SK-N-MC (cell line): ENCODE results near the gene HEBP1.

Experiments used
- EZH2 ChIP-seq: fragments of 200-600 bp; sonication (generic); IDR thresholded peaks from one replicate; pipeline ENCODE4 v1.6.1; 2017; ENCODE audit warnings: antibody characterized with exemption
- FOXP2 ChIP-seq: optimal IDR thresholded peaks from 2 replicates; pipeline ENCODE3; 2011; ENCODE audit warnings: mild to moderate bottlenecking, moderate library complexity; ENCODE audit not compliant: insufficient read depth; ENCODE audit errors: extremely low read length, control extremely low read depth
- POLR2AphosphoS5 ChIP-seq: IDR thresholded peaks from 2 replicates; pipeline ENCODE4 v1.6.1; 2012; ENCODE audit warnings: mild to moderate bottlenecking, low read depth, low read length, borderline replicate concordance

DNA sequence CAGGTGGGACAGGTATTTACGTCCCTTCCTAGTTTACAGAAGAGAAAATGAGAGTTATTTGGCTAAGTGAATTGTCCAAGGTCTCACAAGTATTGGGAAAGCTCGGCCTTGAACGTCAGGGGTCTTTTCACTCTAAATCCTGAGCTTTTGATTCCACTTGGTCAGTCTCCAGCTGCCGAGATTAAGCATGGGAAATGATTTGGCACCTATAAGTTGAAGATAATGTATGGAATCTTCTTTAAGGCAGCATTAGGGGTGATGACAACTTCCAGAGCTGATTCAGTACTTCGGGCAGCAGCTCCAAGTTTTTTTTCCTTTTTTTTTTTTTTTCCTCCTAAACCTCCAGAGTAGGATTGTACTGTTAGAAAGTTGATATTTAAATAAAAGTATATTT lies 44.8 kb upstream of the HEBP1 start:
- TF ChIP-seq POLR2AphosphoS5 (no peak), EZH2 (no peak), FOXP2 (no peak)
